ENCODE data around the gene PNLIP. TPM values are rescaled to one million over a fixed set of nuclear protein-coding genes. Genes with fewer than 3 reads are reported as not detected.

Gene PNLIP
- total RNA-seq, 1 donor from 2014 or later, result not detected

DNA sequence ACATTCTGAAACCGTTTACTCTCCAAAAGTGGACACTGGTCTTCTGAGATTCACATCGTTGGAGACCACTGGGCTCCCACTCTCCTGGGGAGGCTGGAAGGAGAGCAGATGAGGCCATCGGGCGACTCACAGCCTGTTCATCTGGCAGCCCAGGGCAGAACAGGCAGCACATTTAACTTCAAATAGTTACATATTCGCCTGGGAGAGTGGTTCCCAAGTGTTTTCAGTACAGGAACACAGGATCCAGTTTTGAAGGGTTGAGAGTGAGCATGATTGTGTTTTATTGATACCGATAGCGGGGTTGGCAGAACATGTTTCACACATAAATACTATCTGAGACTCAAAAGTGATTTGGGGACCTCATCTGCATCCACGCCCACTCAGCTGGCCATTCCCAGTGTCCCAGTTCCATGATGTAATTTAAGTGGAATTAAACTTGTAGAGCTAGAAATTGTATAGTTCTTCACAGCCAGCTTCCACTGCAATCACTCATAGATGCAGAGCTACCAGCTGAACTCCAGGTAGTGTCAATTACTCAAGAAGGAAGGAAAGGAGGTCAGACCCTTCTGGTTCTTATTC, 22.8 kb upstream of the PNLIP start:
- DNase-seq (ENCODE audit: low spot score), result no peak
- H3K36me3 Mint-ChIP-seq (ENCODE audit: low read depth, unreplicated experiment), result no peaks in the 10 kb centered on the region
- TF ChIP-seq, protein P1, sequence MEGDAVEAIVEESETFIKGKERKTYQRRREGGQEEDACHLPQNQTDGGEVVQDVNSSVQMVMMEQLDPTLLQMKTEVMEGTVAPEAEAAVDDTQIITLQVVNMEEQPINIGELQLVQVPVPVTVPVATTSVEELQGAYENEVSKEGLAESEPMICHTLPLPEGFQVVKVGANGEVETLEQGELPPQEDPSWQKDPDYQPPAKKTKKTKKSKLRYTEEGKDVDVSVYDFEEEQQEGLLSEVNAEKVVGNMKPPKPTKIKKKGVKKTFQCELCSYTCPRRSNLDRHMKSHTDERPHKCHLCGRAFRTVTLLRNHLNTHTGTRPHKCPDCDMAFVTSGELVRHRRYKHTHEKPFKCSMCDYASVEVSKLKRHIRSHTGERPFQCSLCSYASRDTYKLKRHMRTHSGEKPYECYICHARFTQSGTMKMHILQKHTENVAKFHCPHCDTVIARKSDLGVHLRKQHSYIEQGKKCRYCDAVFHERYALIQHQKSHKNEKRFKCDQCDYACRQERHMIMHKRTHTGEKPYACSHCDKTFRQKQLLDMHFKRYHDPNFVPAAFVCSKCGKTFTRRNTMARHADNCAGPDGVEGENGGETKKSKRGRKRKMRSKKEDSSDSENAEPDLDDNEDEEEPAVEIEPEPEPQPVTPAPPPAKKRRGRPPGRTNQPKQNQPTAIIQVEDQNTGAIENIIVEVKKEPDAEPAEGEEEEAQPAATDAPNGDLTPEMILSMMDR (IDR thresholded peaks at IDR 0.05; ENCODE audit: unreplicated experiment), result no peak
- no peaks in the 10 kb centered on the region for H3K4me1 Mint-ChIP-seq (ENCODE audit: unreplicated experiment)
- no peaks in the 10 kb centered on the region for H3K9me3 Mint-ChIP-seq (ENCODE audit: unreplicated experiment)
- H3K4me3 Mint-ChIP-seq (ENCODE audit: unreplicated experiment), result no peak overlapping the region
- H3K27ac Mint-ChIP-seq (ENCODE audit: unreplicated experiment), result no peak overlapping the region
- peaks cover 1% of the 10 kb centered on the region for H3K27me3 Mint-ChIP-seq (ENCODE audit: unreplicated experiment)

DNA sequence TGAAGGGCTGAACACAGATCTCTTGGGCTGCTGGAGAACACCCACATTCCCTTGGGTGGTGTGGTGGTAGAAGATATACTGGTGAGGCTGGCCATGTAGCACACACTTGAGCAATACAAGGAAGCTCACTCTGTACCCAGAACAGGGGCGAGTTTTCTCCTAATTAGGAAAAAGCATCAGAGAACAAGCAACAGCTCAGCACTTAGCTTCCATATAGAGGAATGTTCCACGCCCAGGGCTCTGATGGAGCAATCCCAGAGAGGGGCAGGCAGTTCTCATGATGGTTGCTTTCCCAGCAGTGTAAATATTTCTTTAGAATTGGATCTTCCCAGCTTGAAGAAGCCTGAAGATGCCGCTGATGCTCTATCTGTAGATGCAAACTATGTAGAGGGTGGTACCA, 21.0 kb upstream of the PNLIP start:
- no peaks in the 10 kb centered on the region for H3K9me3 Mint-ChIP-seq (ENCODE audit: unreplicated experiment)
- H3K4me1 Mint-ChIP-seq (ENCODE audit: unreplicated experiment), result no peaks in the 10 kb centered on the region
- DNase-seq (ENCODE audit: low spot score), result no peak
- H3K27me3 Mint-ChIP-seq (ENCODE audit: unreplicated experiment), result peaks cover 1% of the 10 kb centered on the region
- no peak overlapping the region for H3K27ac Mint-ChIP-seq (ENCODE audit: unreplicated experiment)
- H3K36me3 Mint-ChIP-seq (ENCODE audit: low read depth, unreplicated experiment), result no peaks in the 10 kb centered on the region
- TF ChIP-seq, protein P1 (IDR thresholded peaks at IDR 0.05; ENCODE audit: unreplicated experiment), result no peak
- no peak overlapping the region for H3K4me3 Mint-ChIP-seq (ENCODE audit: unreplicated experiment)

DNA sequence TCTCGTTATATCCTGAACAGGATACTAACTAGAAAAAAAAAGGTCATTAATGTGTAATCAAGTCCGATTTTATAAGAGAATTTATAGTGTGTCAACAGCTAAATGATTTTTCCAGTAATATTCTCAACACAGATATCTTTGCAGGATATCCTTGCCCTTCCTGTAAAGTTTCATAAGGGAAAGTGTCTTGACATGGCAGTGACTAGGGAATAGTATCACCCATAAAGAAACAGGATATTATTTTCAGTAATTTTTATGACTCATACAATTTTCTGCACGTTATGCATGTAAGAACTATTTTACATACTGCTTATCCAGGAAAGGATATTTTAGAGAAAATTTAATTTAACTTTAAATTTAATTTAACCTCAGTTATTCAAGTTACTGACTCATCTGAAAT, 19.5 kb upstream of the PNLIP start:
- Mint-ChIP-seq H3K36me3 (ENCODE audit: low read depth, unreplicated experiment) (no peaks in the 10 kb centered on the region), H3K9me3 (ENCODE audit: unreplicated experiment) (no peaks in the 10 kb centered on the region), H3K27me3 (ENCODE audit: unreplicated experiment) (peaks cover 1% of the 10 kb centered on the region), H3K27ac (ENCODE audit: unreplicated experiment) (no peak overlapping the region), H3K4me3 (ENCODE audit: unreplicated experiment) (no peak overlapping the region), H3K4me1 (ENCODE audit: unreplicated experiment) (no peaks in the 10 kb centered on the region)
- no peak for DNase-seq (ENCODE audit: low spot score)
- TF ChIP-seq, protein P1 (IDR thresholded peaks at IDR 0.05; ENCODE audit: unreplicated experiment), result no peak

DNA sequence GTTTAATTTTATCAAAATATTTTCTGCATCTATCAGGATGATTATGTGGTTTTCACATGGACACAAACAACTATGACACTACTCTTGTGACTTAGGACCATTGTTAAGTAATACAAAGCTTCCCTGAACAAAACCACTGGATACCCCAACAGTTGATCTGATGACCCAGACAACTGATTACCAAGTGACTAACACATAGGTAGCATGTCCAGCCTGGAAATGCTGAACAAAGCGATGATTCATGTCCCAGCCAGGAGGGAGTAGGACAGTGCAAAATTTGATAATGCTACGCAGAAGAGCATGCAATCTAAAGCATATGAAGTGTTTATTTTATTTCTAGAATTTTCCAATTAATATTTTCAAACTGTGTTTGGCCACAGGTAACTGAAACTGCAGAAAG, 8.9 kb upstream of the PNLIP start:
- Mint-ChIP-seq H3K27ac (ENCODE audit: unreplicated experiment) (no peak overlapping the region), H3K4me1 (ENCODE audit: unreplicated experiment) (no peaks in the 10 kb centered on the region), H3K4me3 (ENCODE audit: unreplicated experiment) (no peak overlapping the region), H3K36me3 (ENCODE audit: low read depth, unreplicated experiment) (no peaks in the 10 kb centered on the region), H3K9me3 (ENCODE audit: unreplicated experiment) (no peaks in the 10 kb centered on the region), H3K27me3 (ENCODE audit: unreplicated experiment) (no peaks in the 10 kb centered on the region)
- no peak for DNase-seq (ENCODE audit: low spot score)
- TF ChIP-seq, protein P1 (IDR thresholded peaks at IDR 0.05; ENCODE audit: unreplicated experiment), result no peak

DNA sequence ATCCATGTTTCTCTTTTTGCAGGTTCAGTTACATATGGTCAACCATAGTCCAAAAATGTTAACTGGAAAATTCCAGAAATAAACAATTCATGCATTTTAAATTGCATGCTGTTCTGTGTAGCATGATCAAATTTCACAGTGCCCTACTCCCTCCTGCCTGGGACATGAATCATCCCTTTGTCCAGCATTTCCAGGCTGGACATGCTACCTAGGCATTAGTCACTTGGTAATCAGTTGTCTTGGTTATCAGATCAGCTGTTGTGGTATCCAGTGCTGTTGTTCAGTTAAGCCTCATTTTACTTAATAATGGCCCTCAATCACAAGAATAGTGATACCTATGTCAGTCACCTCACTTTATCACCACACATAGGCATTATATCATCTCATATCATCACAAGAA, 7.3 kb upstream of the PNLIP start:
- TF ChIP-seq, protein P1 (IDR thresholded peaks at IDR 0.05; ENCODE audit: unreplicated experiment), result no peak
- Mint-ChIP-seq H3K4me1 (ENCODE audit: unreplicated experiment) (no peaks in the 10 kb centered on the region), H3K27ac (ENCODE audit: unreplicated experiment) (no peak overlapping the region), H3K4me3 (ENCODE audit: unreplicated experiment) (no peak overlapping the region), H3K27me3 (ENCODE audit: unreplicated experiment) (no peaks in the 10 kb centered on the region), H3K36me3 (ENCODE audit: low read depth, unreplicated experiment) (no peaks in the 10 kb centered on the region), H3K9me3 (ENCODE audit: unreplicated experiment) (no peaks in the 10 kb centered on the region)
- no peak for DNase-seq (ENCODE audit: low spot score)

All from endothelial cell (in vitro differentiated cells).